Gastrocnemius medialis (tissue), 4 donors: ENCODE results near the gene COPS6. TPM values are rescaled to one million over a fixed set of nuclear protein-coding genes. Genes with fewer than 3 reads are reported as not detected.

Experiments
- ATAC-seq, 2 donors: fragments of 150-250 bp; one replicate each; pipeline ENCODE4 v1.9.1; 2016
- DNase-seq, 2 donors: peaks; one replicate each; pipeline ENCODE4 v3.0.0-alpha.2; 2019
- H3K27ac ChIP-seq, 4 donors: fragments of 200-600 bp; sonication (generic); 1 replicate in 1 of 4; 2 replicates in 3 of 4; pipeline ENCODE4 v1.5.1; 2016 to 2018; ENCODE audit warnings: mild to moderate bottlenecking in 2 of 4, moderate library complexity in 1 of 4
- H3K27me3 ChIP-seq, 3 donors: fragments of 200-600 bp; sonication (generic) in 2 of 3; 1 replicate in 1 of 3; 2 replicates in 2 of 3; pipeline versions ENCODE4 v1.5.1 to v1.6.0; 2016 to 2019; ENCODE audit warnings: mild to moderate bottlenecking in 1 of 3, moderate library complexity in 1 of 3
- H3K36me3 ChIP-seq, 2 donors: fragments of 200-600 bp; sonication (generic) in 1 of 2; one replicate each; pipeline ENCODE4 v1.5.1; 2017 to 2018
- H3K4me1 ChIP-seq, 2 donors: fragments of 200-600 bp; sonication (generic) in 1 of 2; one replicate each; pipeline ENCODE4 v1.5.1; 2016 to 2017; ENCODE audit warnings: mild to moderate bottlenecking in 2 of 2
- H3K4me3 ChIP-seq, 4 donors: fragments of 200-600 bp; sonication (generic) in 3 of 4; 1 replicate in 1 of 4; 2 replicates in 3 of 4; pipeline ENCODE4 v1.5.1; 2016 to 2019; ENCODE audit warnings: mild to moderate bottlenecking in 2 of 4
- H3K9me3 ChIP-seq, 3 donors: fragments of 200-600 bp; sonication (generic) in 2 of 3; 1 replicate in 1 of 3; 2 replicates in 2 of 3; pipeline ENCODE4 v1.5.1; 2016 to 2019
- CTCF ChIP-seq, 5 experiments: fragments of 450-650 bp in 3 of 5; fragments of 200-600 bp in 2 of 5; sonication (generic) in 2 of 5; IDR thresholded peaks in 4 of 5; conservative IDR thresholded peaks in 1 of 5; 1 replicate in 4 of 5; 2 replicates in 1 of 5; pipeline ENCODE4 v1.5.1; 2016 to 2019; ENCODE audit warnings: antibody characterized with exemption in 5 of 5, mild to moderate bottlenecking in 3 of 5, moderate library complexity in 3 of 5
- POLR2A ChIP-seq, 2 donors: fragments of 450-650 bp; IDR thresholded peaks; one replicate each; pipeline ENCODE4 v1.6.1; 2017; ENCODE audit warnings: antibody characterized with exemption in 2 of 2, mild to moderate bottlenecking in 2 of 2, moderate library complexity in 2 of 2
- in situ Hi-C, 4 donors: fragments of 200-750 bp; cut with MboI; loops; one replicate each; pipeline versions ENCODE4 v1.15.0 to v1.8.0; 2017; ENCODE audit warnings: low sequenced_read_pairs in 4 of 4
- intact Hi-C: fragments of 100-400 bp; cut with DNase I; formaldehyde crosslinking; loops from one replicate; pipeline ENCODE4 v1.15.1; 2023; ENCODE audit warnings: low total_unique reads
- total RNA-seq, 4 donors: library from RNA; depleted of rRNA; stranded (reverse); fragments of >200 nt; gene quantifications; one replicate each; pipeline versions ENCODE4 v1.1.0 to v1.2.3, GENCODE V29; 2016

The COPS6 gene
- total RNA-seq, 4 donors from 2014 or later = 32.6 to 57.9 (median 39.4) TPM

- H3K4me3 ChIP-seq = no peak overlapping the region
- H3K27ac ChIP-seq = no peak overlapping the region
- in situ Hi-C loops = no loop called here
- TF ChIP-seq CTCF (IDR thresholded peaks at IDR 0.05 in 4 of 5, conservative IDR thresholded peaks at IDR 0.05 in 1 of 5) = no peak
- no peak for TF ChIP-seq POLR2A (IDR thresholded peaks at IDR 0.05)
- DNase-seq (no peak), ATAC-seq (no peak)
- intact Hi-C loops = no loop called here
- H3K36me3 ChIP-seq = peaks cover 20 to 94% of the 10 kb centered on the region in 2 donors
- peaks cover 7 to 31% (median 14%) of the 10 kb centered on the region in 3 donors for H3K9me3 ChIP-seq
- H3K27me3 ChIP-seq = no peaks in the 10 kb centered on the region
- H3K4me1 ChIP-seq = no peaks in the 10 kb centered on the region
These were observed 16.3 kb upstream of the COPS6 start for GRCh38 chr7:100072462-100072861.

GRCh38 chr7:100074841-100075240 lies 13.9 kb upstream of the COPS6 start:
- TF ChIP-seq CTCF (IDR thresholded peaks at IDR 0.05 in 4 of 5, conservative IDR thresholded peaks at IDR 0.05 in 1 of 5) (no peak), POLR2A (IDR thresholded peaks at IDR 0.05) (no peak)
- intact Hi-C loops (no loop called here), in situ Hi-C loops (no loop called here)
- no peak for DNase-seq
- no peaks in the 10 kb centered on the region for H3K27me3 ChIP-seq
- H3K9me3 ChIP-seq = peaks cover 7 to 30% (median 14%) of the 10 kb centered on the region in 3 donors
- ATAC-seq = no peak
- peaks cover 20 to 78% of the 10 kb centered on the region in 2 donors for H3K36me3 ChIP-seq
- H3K27ac ChIP-seq = no peak overlapping the region
- H3K4me3 ChIP-seq = no peak overlapping the region
- H3K4me1 ChIP-seq = peaks cover 8 to 11% of the 10 kb centered on the region in 2 donors

GRCh38 chr7:100075418-100075817 lies 13.4 kb upstream of the COPS6 start:
- intact Hi-C loops (no loop called here), in situ Hi-C loops (no loop called here)
- ATAC-seq (no peak), DNase-seq (no peak)
- Histone ChIP-seq H3K4me1 (peaks cover 14 to 16% of the 10 kb centered on the region in 2 donors), H3K4me3 (no peak overlapping the region), H3K27ac (no peak overlapping the region), H3K9me3 (peaks cover 7 to 25% (median 14%) of the 10 kb centered on the region in 3 donors), H3K36me3 (peaks cover 20 to 72% of the 10 kb centered on the region in 2 donors), H3K27me3 (no peaks in the 10 kb centered on the region)
- TF ChIP-seq CTCF (IDR thresholded peaks at IDR 0.05 in 4 of 5, conservative IDR thresholded peaks at IDR 0.05 in 1 of 5) = no peak
- no peak for TF ChIP-seq POLR2A (IDR thresholded peaks at IDR 0.05)

GRCh38 chr7:100077205-100077604 lies 11.6 kb upstream of the COPS6 start:
- TF ChIP-seq CTCF (IDR thresholded peaks at IDR 0.05 in 4 of 5, conservative IDR thresholded peaks at IDR 0.05 in 1 of 5) = no peak
- no peak for TF ChIP-seq POLR2A (IDR thresholded peaks at IDR 0.05)
- H3K27ac ChIP-seq = no peak overlapping the region
- no peaks in the 10 kb centered on the region for H3K27me3 ChIP-seq
- H3K4me1 ChIP-seq = peaks cover 22% of the 10 kb centered on the region in 2 donors
- peaks cover 0 to 7% (median under 1%) of the 10 kb centered on the region in 3 donors for H3K9me3 ChIP-seq
- in situ Hi-C loops (no loop called here), intact Hi-C loops (no loop called here)
- no peak for ATAC-seq
- no peak for DNase-seq
- H3K36me3 ChIP-seq = peaks cover 8 to 54% of the 10 kb centered on the region in 2 donors
- H3K4me3 ChIP-seq = no peak overlapping the region

- no peak overlapping the region for H3K4me3 ChIP-seq
- in situ Hi-C loops (no loop called here), intact Hi-C loops (no loop called here)
- peaks cover 4 to 35% of the 10 kb centered on the region in 2 donors for H3K36me3 ChIP-seq
- TF ChIP-seq POLR2A (IDR thresholded peaks at IDR 0.05) (no peak), CTCF (IDR thresholded peaks at IDR 0.05 in 4 of 5, conservative IDR thresholded peaks at IDR 0.05 in 1 of 5) (no peak)
- no peak overlapping the region for H3K27ac ChIP-seq
- no peaks in the 10 kb centered on the region for H3K27me3 ChIP-seq
- no peaks in the 10 kb centered on the region for H3K9me3 ChIP-seq
- no peak for DNase-seq
- ATAC-seq = no peak
- peaks cover 22 to 24% of the 10 kb centered on the region in 2 donors for H3K4me1 ChIP-seq
These were observed 9.7 kb upstream of the COPS6 start for GRCh38 chr7:100079024-100079560.
